HTR-8/SVneo (cell line): ENCODE measurements around the gene GNLY.

Source experiments
- DNase-seq: peaks from one replicate; pipeline ENCODE4 v3.0.0; 2011; ENCODE audit warnings: low spot score, mixed read lengths; ENCODE audit not compliant: insufficient read length
- FAIRE-seq: peaks from 2 replicates; lab custom pipeline; 2011; peaks lifted over from hg19 to GRCh38; lab: Jason Lieb, UNC

The GNLY gene

GRCh38 chr2:85722519-85722918, 28.4 kb downstream of the GNLY start:
- no peak for FAIRE-seq
- DNase-seq, result no peak

- no peak for FAIRE-seq
- no peak for DNase-seq
Measured at GRCh38 chr2:85723707-85724360, 29.7 kb downstream of the GNLY start.

GRCh38 chr2:85724731-85725181, 30.6 kb downstream of the GNLY start:
- no peak for FAIRE-seq

GRCh38 chr2:85725451-85725850, 31.3 kb downstream of the GNLY start:
- FAIRE-seq, result no peak
- no peak for DNase-seq

More at GRCh38 chr2:85724731-85725181, 30.6 kb downstream of the GNLY start:
- no peak for DNase-seq

GRCh38 chr2:85727798-85728197, 33.6 kb downstream of the GNLY start:
- DNase-seq (no peak), FAIRE-seq (no peak)

- DNase-seq, result no peak
- no peak for FAIRE-seq
Measured at GRCh38 chr2:85728342-85728741, 34.2 kb downstream of the GNLY start.

GRCh38 chr2:85728883-85729824, 35.0 kb downstream of the GNLY start:
- FAIRE-seq (peak; percentile 77), DNase-seq (peak; percentile 95)

GRCh38 chr2:85729825-85730510, 35.8 kb downstream of the GNLY start:
- no peak for FAIRE-seq

GRCh38 chr2:85730686-85731230, 36.6 kb downstream of the GNLY start:
- no peak for FAIRE-seq
- DNase-seq, result no peak

More at GRCh38 chr2:85729825-85730510, 35.8 kb downstream of the GNLY start:
- no peak for DNase-seq

GRCh38 chr2:85731606-85732005, 37.4 kb downstream of the GNLY start:
- DNase-seq, result no peak
- FAIRE-seq, result no peak

- no peak for DNase-seq
- FAIRE-seq, result peak; percentile 33
Measured at GRCh38 chr2:85732467-85733120, 38.4 kb downstream of the GNLY start.

- FAIRE-seq (no peak), DNase-seq (no peak)
Measured at GRCh38 chr2:85733121-85733960, 39.2 kb downstream of the GNLY start.

GRCh38 chr2:85734015-85734414, 39.9 kb downstream of the GNLY start:
- FAIRE-seq (no peak), DNase-seq (no peak)

GRCh38 chr2:85734942-85735608, 40.9 kb downstream of the GNLY start:
- no peak for FAIRE-seq
- DNase-seq, result no peak

GRCh38 chr2:85735691-85736090, 41.5 kb downstream of the GNLY start:
- no peak for FAIRE-seq
- no peak for DNase-seq

- DNase-seq (no peak), FAIRE-seq (no peak)
Measured at GRCh38 chr2:85736456-85737355, 42.5 kb downstream of the GNLY start.

GRCh38 chr2:85737481-85737880, 43.3 kb downstream of the GNLY start:
- DNase-seq, result no peak
- no peak for FAIRE-seq
